Left ventricle myocardium inferior (tissue), 1 donor: Measurements from ENCODE around the gene F2R. TPM values are rescaled to one million over a fixed set of nuclear protein-coding genes. Genes with fewer than 3 reads are reported as not detected.
A peak's percentile ranks its signal among the peaks of the same experiment; 100 is the strongest.

ENCODE experiments used
- DNase-seq: peaks from one replicate; pipeline ENCODE4 v3.0.0-alpha.2; 2020
- H3K27ac ChIP-seq: fragments of 200-600 bp; replicated peaks from 2 replicates; pipeline ENCODE4 v1.8.0; 2021
- H3K27me3 ChIP-seq: fragments of 200-600 bp; 2 replicates; pipeline ENCODE4 v1.8.0; 2021; ENCODE audit warnings: low read depth
- H3K36me3 ChIP-seq: fragments of 200-600 bp; 2 replicates; pipeline ENCODE4 v1.8.0; 2021
- H3K4me1 ChIP-seq: fragments of 200-600 bp; 2 replicates; pipeline ENCODE4 v1.8.0; 2021
- H3K4me3 ChIP-seq: fragments of 200-600 bp; 2 replicates; pipeline ENCODE4 v1.8.0; 2021; ENCODE audit warnings: mild to moderate bottlenecking, moderate library complexity
- H3K9me3 ChIP-seq: fragments of 200-600 bp; replicated peaks from 2 replicates; pipeline ENCODE4 v1.8.0; 2021
- intact Hi-C: fragments of 100-400 bp; cut with micrococcal nuclease; formaldehyde crosslinking; loops from one replicate; pipeline ENCODE4 v1.11.0; 2022
- total RNA-seq: library from RNA; stranded (reverse); fragmentation: NEBNext Ultra II Directional; extraction: Animal tissue kit (Norgen Biotek cat#: 25700); gene quantifications from one replicate; pipeline ENCODE4 v1.2.1, GENCODE V29; 2021
- TF ChIP-seq, protein P1 (sequence below): fragments of 200-600 bp; IDR thresholded peaks from 2 replicates; pipeline ENCODE4 v1.8.0; 2021; ENCODE audit warnings: antibody characterized with exemption, mild to moderate bottlenecking, borderline replicate concordance
- donor health status: DM: no; HTN: yes; CAD: no; lungs with severe emphysema.

The F2R gene
- total RNA-seq, 1 donor from 2014 or later = 9.4 TPM

- TF ChIP-seq, protein P1, sequence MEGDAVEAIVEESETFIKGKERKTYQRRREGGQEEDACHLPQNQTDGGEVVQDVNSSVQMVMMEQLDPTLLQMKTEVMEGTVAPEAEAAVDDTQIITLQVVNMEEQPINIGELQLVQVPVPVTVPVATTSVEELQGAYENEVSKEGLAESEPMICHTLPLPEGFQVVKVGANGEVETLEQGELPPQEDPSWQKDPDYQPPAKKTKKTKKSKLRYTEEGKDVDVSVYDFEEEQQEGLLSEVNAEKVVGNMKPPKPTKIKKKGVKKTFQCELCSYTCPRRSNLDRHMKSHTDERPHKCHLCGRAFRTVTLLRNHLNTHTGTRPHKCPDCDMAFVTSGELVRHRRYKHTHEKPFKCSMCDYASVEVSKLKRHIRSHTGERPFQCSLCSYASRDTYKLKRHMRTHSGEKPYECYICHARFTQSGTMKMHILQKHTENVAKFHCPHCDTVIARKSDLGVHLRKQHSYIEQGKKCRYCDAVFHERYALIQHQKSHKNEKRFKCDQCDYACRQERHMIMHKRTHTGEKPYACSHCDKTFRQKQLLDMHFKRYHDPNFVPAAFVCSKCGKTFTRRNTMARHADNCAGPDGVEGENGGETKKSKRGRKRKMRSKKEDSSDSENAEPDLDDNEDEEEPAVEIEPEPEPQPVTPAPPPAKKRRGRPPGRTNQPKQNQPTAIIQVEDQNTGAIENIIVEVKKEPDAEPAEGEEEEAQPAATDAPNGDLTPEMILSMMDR = no peak
- intact Hi-C loops = no loop called here
- peaks cover 29% of the 10 kb centered on the region for H3K4me1 ChIP-seq
- no peak overlapping the region for H3K4me3 ChIP-seq
- no peaks in the 10 kb centered on the region for H3K27me3 ChIP-seq
- H3K27ac ChIP-seq = peak overlapping the region; percentile 66
- no peak for DNase-seq
- no peaks in the 10 kb centered on the region for H3K36me3 ChIP-seq
- H3K9me3 ChIP-seq = no peaks in the 10 kb centered on the region
These were observed 24.3 kb upstream of the F2R start for GRCh38 chr5:76691467-76692273.

GRCh38 chr5:76692274-76692540 is 23.7 kb upstream of the F2R start:
- TF ChIP-seq, protein P1 = no peak
- no peaks in the 10 kb centered on the region for H3K9me3 ChIP-seq
- intact Hi-C loops = no loop called here
- H3K4me3 ChIP-seq = no peak overlapping the region
- H3K27ac ChIP-seq = peak overlapping the region; percentile 66
- peaks cover 29% of the 10 kb centered on the region for H3K4me1 ChIP-seq
- H3K27me3 ChIP-seq = no peaks in the 10 kb centered on the region
- no peaks in the 10 kb centered on the region for H3K36me3 ChIP-seq
- DNase-seq = no peak

DNA sequence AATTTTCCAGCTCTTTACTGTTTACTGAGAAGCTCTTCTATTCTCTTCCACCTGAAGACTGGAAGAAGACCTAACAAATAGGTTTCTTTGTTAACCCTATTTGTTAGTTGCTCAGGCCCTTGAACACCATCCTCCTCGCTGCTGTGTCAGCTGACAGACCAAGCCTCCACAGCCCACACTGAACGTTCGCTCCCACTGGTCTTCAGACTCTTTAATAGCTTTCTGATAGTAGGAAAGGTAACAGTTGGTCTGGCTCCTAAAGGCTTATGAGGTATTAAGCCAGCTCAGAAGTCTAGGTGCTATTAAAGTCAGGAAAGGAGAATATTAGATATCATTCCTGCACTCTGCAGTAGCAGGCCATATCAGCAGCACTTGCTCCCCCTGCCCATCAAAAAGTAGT is 23.3 kb upstream of the F2R start:
- no peak overlapping the region for H3K4me3 ChIP-seq
- no peak overlapping the region for H3K27ac ChIP-seq
- no peaks in the 10 kb centered on the region for H3K9me3 ChIP-seq
- TF ChIP-seq, protein P1 = no peak
- no peak for DNase-seq
- H3K36me3 ChIP-seq = no peaks in the 10 kb centered on the region
- H3K27me3 ChIP-seq = no peaks in the 10 kb centered on the region
- H3K4me1 ChIP-seq = peaks cover 29% of the 10 kb centered on the region
- intact Hi-C loops = no loop called here

DNA sequence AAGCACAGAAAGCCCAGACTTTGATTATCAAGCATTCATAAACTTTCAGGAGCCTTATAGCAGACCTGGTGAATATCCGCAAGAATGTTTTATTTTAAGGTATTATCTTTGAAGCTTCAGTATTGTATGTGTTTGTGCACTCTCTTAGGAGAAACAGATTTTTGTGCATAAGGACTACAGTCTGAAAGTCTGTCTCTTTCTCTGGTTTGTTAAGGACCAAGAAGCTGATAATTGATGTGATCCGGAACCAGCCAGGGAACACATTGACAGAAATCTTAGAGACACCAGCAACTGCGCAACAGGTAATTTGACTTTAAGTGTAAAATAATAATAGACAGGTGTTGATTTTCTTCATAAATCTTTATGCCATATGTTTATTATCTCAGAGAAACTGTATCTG is 22.8 kb upstream of the F2R start:
- no peak for DNase-seq
- peaks cover 29% of the 10 kb centered on the region for H3K4me1 ChIP-seq
- H3K9me3 ChIP-seq = no peaks in the 10 kb centered on the region
- H3K4me3 ChIP-seq = no peak overlapping the region
- no peak overlapping the region for H3K27ac ChIP-seq
- TF ChIP-seq, protein P1 = no peak
- no peaks in the 10 kb centered on the region for H3K36me3 ChIP-seq
- intact Hi-C loops = no loop called here
- no peaks in the 10 kb centered on the region for H3K27me3 ChIP-seq

DNA sequence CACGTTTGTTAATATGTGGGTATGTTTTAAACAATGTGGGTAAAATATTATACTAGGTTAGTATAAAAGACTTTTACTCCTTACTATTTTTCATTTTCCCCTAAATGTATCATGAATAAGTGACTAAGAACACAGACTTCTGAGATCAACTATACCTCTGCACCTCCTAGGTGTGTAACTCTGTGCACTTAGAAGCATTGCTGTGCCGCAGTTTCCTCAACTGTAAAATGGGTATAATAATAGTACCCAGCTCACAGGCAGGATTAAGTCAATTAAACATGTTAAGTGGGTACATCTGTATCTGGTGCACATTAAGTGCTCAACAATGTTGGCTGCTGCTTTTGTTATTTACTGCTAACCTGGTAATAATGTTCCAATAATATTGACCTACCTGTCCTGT is 21.6 kb upstream of the F2R start:
- Histone ChIP-seq H3K9me3 (no peaks in the 10 kb centered on the region), H3K4me3 (no peak overlapping the region), H3K4me1 (peaks cover 29% of the 10 kb centered on the region), H3K36me3 (no peaks in the 10 kb centered on the region), H3K27ac (no peak overlapping the region), H3K27me3 (no peaks in the 10 kb centered on the region)
- intact Hi-C loops = no loop called here
- no peak for DNase-seq
- TF ChIP-seq, protein P1 = no peak
